ENCODE results near the gene TRAP1. TPM values are rescaled to one million over a fixed set of nuclear protein-coding genes. Genes with fewer than 3 reads are reported as not detected.

The TRAP1 gene
- polyA plus RNA-seq, 1 of the 3 experiments (the other 2 are of a cell fraction): 129 TPM

DNA sequence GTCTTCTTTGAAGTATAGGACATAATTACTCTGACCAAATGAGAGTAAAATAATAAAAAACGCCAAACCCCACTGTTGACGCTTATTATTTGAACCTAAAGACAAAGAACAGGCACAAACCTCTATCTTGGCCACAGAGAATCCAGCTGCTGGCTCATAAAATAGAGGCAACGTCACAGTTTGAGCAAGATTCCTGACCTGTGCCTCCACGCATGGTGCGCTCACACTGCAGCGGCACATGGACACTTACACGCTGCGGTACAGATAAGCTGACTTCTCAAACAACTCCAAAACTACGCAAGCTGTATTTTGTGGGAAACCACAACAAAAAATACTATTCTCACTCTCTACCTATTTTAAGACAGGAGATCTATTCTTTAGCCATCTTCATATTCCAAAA is 38.8 kb upstream of the TRAP1 start:
- Histone ChIP-seq H3K79me2 (ENCODE audit: insufficient read depth) (peaks cover 14% of the 10 kb centered on the region; the same call in 1 of the 2 replicates), H3K9me2 (no peaks in the 10 kb centered on the region), H3K4me2 (no peak overlapping the region), H3F3A (replicated peaks; ENCODE audit: insufficient read depth) (no peaks in the 10 kb centered on the region), H3K4me3 (ENCODE audit: low read depth in 2 of 2, low read length in 1 of 2) (no peak overlapping the region), H3K9me3 (no peaks in the 10 kb centered on the region), H4K20me1 (ENCODE audit: insufficient read depth) (peaks cover 6% of the 10 kb centered on the region; the same call in 1 of the 2 replicates), H3K4me1 (ENCODE audit: control insufficient read depth in 1 of 2, insufficient read depth in 2 of 2, low read depth in 1 of 2, low read length in 1 of 2) (peaks cover 1 to 26% of the 10 kb centered on the region in 2 experiments; a peak in 3 of 4 replicates), H3K27ac (ENCODE audit: low read depth in 2 of 2, low read length in 1 of 2) (no peak overlapping the region), H3K27me3 (ENCODE audit: insufficient read depth) (no peaks in the 10 kb centered on the region), H3K36me3 (replicated peaks in 1 of 2; ENCODE audit: control insufficient read depth in 1 of 2, insufficient read depth in 2 of 2, low read length in 1 of 2) (peaks cover 48 to 51% of the 10 kb centered on the region in 2 experiments), H3K9ac (no peak overlapping the region), H2AFZ (ENCODE audit: low read depth) (no peak overlapping the region)
- POLR2A ChIA-PET: no interaction called here
- WGBS (ENCODE audit: low lambda C conversion rate): 92% methylated on average over 9 of the region's 9 CpGs
- no peak for TF ChIP-seq RXRA (IDR thresholded peaks at IDR 0.05; ENCODE audit: borderline replicate concordance, low read depth)
- TF ChIP-seq CHD2 (IDR thresholded peaks at IDR 0.05; ENCODE audit: low read length, partially characterized antibody): no peak
- no peak for TF ChIP-seq TAF1 (IDR thresholded peaks at IDR 0.05; ENCODE audit: borderline replicate concordance, low read depth, low read length)
- TF ChIP-seq, protein P1, sequence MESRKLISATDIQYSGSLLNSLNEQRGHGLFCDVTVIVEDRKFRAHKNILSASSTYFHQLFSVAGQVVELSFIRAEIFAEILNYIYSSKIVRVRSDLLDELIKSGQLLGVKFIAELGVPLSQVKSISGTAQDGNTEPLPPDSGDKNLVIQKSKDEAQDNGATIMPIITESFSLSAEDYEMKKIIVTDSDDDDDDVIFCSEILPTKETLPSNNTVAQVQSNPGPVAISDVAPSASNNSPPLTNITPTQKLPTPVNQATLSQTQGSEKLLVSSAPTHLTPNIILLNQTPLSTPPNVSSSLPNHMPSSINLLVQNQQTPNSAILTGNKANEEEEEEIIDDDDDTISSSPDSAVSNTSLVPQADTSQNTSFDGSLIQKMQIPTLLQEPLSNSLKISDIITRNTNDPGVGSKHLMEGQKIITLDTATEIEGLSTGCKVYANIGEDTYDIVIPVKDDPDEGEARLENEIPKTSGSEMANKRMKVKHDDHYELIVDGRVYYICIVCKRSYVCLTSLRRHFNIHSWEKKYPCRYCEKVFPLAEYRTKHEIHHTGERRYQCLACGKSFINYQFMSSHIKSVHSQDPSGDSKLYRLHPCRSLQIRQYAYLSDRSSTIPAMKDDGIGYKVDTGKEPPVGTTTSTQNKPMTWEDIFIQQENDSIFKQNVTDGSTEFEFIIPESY (IDR thresholded peaks at IDR 0.05; ENCODE audit: borderline replicate concordance, low read depth): no peak
- TF ChIP-seq JUND (IDR thresholded peaks at IDR 0.05): no peak
- TF ChIP-seq GATA2 (CRISPR knock-in tag; IDR thresholded peaks at IDR 0.05): no peak
- TF ChIP-seq POLR2AphosphoS5 (IDR thresholded peaks at IDR 0.05; ENCODE audit: low read depth, low read length): no peak
- CTCF ChIA-PET: no interaction called here
- no peak for DNase-seq

DNA sequence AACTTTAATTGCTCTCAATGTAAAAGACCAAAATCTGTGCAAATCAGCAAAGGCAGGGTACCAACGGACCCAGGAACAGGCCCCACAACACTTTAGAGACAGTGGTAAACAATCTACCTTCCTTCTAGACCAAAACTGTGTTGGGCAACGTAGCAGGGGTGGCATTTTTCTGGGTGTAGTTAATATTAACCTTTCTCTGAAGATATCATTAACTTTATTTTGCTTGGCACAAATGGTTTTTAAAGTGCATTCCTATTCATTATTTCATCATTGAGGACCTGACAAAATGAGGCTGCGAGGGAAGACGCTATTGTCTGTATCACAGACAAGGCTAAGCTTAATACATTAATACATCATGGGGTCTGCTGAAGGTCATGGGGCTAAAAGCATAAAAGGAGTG is 37.9 kb upstream of the TRAP1 start:
- Histone ChIP-seq H2AFZ (ENCODE audit: low read depth) (no peak overlapping the region), H3K9ac (no peak overlapping the region), H3K79me2 (ENCODE audit: insufficient read depth) (peaks cover 12% of the 10 kb centered on the region; the same call in 1 of the 2 replicates), H3K9me2 (no peaks in the 10 kb centered on the region), H3K4me1 (ENCODE audit: control insufficient read depth in 1 of 2, insufficient read depth in 2 of 2, low read depth in 1 of 2, low read length in 1 of 2) (peaks cover 0 to 26% of the 10 kb centered on the region in 2 experiments; a peak in 2 of 4 replicates), H3K27ac (ENCODE audit: low read depth in 2 of 2, low read length in 1 of 2) (no peak overlapping the region; a peak in 1 of 4 replicates), H3K9me3 (no peaks in the 10 kb centered on the region), H4K20me1 (ENCODE audit: insufficient read depth) (peaks cover 6% of the 10 kb centered on the region; the same call in 1 of the 2 replicates), H3F3A (replicated peaks; ENCODE audit: insufficient read depth) (no peaks in the 10 kb centered on the region), H3K4me2 (0 out of 2 replicates have a peak overlapping the region, but pooled peaks have one; percentile 1), H3K4me3 (ENCODE audit: low read depth in 2 of 2, low read length in 1 of 2) (no peak overlapping the region), H3K27me3 (ENCODE audit: insufficient read depth) (no peaks in the 10 kb centered on the region), H3K36me3 (replicated peaks in 1 of 2; ENCODE audit: control insufficient read depth in 1 of 2, insufficient read depth in 2 of 2, low read length in 1 of 2) (peaks cover 49 to 57% of the 10 kb centered on the region in 2 experiments)
- DNase-seq: no peak
- WGBS (ENCODE audit: low lambda C conversion rate): 95% methylated on average over 4 of the region's 4 CpGs
- POLR2A ChIA-PET: no interaction called here
- CTCF ChIA-PET: no interaction called here
- no peak for TF ChIP-seq RCOR1 (IDR thresholded peaks at IDR 0.05; ENCODE audit: low read length)
- TF ChIP-seq GABPA (IDR thresholded peaks at IDR 0.05; ENCODE audit: low read depth): no peak
- no peak for TF ChIP-seq MEF2A (IDR thresholded peaks at IDR 0.05; ENCODE audit: borderline replicate concordance, low read depth)
- TF ChIP-seq YY1 (IDR thresholded peaks at IDR 0.05; ENCODE audit: low read depth): no peak
- no peak for TF ChIP-seq CHD2 (IDR thresholded peaks at IDR 0.05; ENCODE audit: low read length, partially characterized antibody)
- TF ChIP-seq ELF1 (IDR thresholded peaks at IDR 0.05): no peak
- no peak for TF ChIP-seq NFIC (IDR thresholded peaks at IDR 0.05; ENCODE audit: borderline replicate concordance)
- TF ChIP-seq, protein P2, sequence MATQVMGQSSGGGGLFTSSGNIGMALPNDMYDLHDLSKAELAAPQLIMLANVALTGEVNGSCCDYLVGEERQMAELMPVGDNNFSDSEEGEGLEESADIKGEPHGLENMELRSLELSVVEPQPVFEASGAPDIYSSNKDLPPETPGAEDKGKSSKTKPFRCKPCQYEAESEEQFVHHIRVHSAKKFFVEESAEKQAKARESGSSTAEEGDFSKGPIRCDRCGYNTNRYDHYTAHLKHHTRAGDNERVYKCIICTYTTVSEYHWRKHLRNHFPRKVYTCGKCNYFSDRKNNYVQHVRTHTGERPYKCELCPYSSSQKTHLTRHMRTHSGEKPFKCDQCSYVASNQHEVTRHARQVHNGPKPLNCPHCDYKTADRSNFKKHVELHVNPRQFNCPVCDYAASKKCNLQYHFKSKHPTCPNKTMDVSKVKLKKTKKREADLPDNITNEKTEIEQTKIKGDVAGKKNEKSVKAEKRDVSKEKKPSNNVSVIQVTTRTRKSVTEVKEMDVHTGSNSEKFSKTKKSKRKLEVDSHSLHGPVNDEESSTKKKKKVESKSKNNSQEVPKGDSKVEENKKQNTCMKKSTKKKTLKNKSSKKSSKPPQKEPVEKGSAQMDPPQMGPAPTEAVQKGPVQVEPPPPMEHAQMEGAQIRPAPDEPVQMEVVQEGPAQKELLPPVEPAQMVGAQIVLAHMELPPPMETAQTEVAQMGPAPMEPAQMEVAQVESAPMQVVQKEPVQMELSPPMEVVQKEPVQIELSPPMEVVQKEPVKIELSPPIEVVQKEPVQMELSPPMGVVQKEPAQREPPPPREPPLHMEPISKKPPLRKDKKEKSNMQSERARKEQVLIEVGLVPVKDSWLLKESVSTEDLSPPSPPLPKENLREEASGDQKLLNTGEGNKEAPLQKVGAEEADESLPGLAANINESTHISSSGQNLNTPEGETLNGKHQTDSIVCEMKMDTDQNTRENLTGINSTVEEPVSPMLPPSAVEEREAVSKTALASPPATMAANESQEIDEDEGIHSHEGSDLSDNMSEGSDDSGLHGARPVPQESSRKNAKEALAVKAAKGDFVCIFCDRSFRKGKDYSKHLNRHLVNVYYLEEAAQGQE (IDR thresholded peaks at IDR 0.05; ENCODE audit: low read depth, low read length): no peak
- TF ChIP-seq, protein P3, sequence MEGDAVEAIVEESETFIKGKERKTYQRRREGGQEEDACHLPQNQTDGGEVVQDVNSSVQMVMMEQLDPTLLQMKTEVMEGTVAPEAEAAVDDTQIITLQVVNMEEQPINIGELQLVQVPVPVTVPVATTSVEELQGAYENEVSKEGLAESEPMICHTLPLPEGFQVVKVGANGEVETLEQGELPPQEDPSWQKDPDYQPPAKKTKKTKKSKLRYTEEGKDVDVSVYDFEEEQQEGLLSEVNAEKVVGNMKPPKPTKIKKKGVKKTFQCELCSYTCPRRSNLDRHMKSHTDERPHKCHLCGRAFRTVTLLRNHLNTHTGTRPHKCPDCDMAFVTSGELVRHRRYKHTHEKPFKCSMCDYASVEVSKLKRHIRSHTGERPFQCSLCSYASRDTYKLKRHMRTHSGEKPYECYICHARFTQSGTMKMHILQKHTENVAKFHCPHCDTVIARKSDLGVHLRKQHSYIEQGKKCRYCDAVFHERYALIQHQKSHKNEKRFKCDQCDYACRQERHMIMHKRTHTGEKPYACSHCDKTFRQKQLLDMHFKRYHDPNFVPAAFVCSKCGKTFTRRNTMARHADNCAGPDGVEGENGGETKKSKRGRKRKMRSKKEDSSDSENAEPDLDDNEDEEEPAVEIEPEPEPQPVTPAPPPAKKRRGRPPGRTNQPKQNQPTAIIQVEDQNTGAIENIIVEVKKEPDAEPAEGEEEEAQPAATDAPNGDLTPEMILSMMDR (IDR thresholded peaks at IDR 0.05): no peak
- TF ChIP-seq, protein P4, sequence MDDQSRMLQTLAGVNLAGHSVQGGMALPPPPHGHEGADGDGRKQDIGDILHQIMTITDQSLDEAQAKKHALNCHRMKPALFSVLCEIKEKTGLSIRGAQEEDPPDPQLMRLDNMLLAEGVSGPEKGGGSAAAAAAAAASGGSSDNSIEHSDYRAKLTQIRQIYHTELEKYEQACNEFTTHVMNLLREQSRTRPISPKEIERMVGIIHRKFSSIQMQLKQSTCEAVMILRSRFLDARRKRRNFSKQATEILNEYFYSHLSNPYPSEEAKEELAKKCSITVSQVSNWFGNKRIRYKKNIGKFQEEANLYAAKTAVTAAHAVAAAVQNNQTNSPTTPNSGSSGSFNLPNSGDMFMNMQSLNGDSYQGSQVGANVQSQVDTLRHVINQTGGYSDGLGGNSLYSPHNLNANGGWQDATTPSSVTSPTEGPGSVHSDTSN (IDR thresholded peaks at IDR 0.05): no peak
- no peak for TF ChIP-seq FOXJ3 (CRISPR knock-in tag; IDR thresholded peaks at IDR 0.05)
- TF ChIP-seq RAD21 (IDR thresholded peaks at IDR 0.05; ENCODE audit: low read length): no peak
- no peak for TF ChIP-seq NRF1 (IDR thresholded peaks at IDR 0.05; ENCODE audit: low read depth, low read length)
- TF ChIP-seq, protein P5, sequence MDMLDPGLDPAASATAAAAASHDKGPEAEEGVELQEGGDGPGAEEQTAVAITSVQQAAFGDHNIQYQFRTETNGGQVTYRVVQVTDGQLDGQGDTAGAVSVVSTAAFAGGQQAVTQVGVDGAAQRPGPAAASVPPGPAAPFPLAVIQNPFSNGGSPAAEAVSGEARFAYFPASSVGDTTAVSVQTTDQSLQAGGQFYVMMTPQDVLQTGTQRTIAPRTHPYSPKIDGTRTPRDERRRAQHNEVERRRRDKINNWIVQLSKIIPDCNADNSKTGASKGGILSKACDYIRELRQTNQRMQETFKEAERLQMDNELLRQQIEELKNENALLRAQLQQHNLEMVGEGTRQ (IDR thresholded peaks at IDR 0.05; ENCODE audit: borderline replicate concordance, low read depth, low read length): no peak
